Stimulated activated CD8-positive, alpha-beta memory T cell treated with anti-CD3 and anti-CD28 coated beads, Interleukin-2, amount 100 ng/mL, for 48 hours (primary cell): Measurements from ENCODE around the gene SET.

ENCODE experiments used
- DNase-seq, 2 donors: peaks; one replicate each; pipeline ENCODE4 v3.0.0-alpha.2; 2020; ENCODE audit warnings: low read depth in 2 of 2

The SET gene

GRCh38 chr9:128729302-128729701, 40.3 kb downstream of the SET start:
- no peak for DNase-seq

GRCh38 chr9:128729766-128730517, 40.9 kb downstream of the SET start:
- no peak for DNase-seq

- DNase-seq: no peak
Measured at GRCh38 chr9:128731093-128731492, 42.1 kb downstream of the SET start.

GRCh38 chr9:128731691-128732090, 42.7 kb downstream of the SET start:
- no peak for DNase-seq

GRCh38 chr9:128732576-128732975, 43.6 kb downstream of the SET start:
- DNase-seq: no peak

GRCh38 chr9:128733256-128733655, 44.2 kb downstream of the SET start:
- no peak for DNase-seq

- no peak for DNase-seq
Measured at GRCh38 chr9:128735373-128735772, 46.4 kb downstream of the SET start.

- no peak for DNase-seq
Measured at GRCh38 chr9:128742401-128742800, 53.4 kb downstream of the SET start.

- no peak for DNase-seq
Measured at GRCh38 chr9:128743421-128743820, 54.4 kb downstream of the SET start.
